ENCODE measurements around the gene MDM2.

DNA sequence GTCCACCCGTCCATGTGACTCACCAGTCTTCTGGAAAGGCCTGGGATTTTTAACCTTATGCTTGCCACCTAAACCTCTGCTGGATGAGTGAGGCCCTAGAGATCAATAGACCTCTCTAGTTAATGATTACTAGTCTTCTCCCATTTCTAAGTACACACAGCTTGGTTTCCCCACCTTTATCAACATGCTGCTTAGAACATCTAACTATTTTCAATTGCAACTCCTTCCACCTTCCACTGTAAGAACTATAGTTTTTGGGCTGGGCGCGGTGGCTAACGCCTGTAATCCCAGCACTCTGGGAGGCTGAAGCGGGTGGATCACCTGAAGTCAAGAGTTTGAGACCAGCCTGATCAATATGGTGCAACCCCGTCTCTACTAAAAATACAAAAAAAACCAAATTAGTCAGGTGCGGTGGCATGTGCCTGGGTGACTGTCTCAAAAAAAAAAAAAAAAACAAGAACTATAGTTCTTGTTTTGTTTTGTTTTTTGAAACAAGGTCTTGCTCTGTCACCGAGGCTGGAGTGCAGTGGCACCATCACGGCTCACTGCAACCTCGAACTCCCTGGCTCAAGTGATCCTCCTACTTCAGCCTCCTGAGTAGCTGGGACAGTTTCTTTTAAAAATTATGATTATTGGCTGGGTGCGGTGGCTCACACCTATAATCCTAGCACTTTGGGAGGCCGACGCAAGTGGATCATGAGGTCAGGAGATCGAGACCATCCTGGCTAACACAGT, 18.7 kb upstream of the MDM2 start:
- TF ChIP-seq, protein P1, sequence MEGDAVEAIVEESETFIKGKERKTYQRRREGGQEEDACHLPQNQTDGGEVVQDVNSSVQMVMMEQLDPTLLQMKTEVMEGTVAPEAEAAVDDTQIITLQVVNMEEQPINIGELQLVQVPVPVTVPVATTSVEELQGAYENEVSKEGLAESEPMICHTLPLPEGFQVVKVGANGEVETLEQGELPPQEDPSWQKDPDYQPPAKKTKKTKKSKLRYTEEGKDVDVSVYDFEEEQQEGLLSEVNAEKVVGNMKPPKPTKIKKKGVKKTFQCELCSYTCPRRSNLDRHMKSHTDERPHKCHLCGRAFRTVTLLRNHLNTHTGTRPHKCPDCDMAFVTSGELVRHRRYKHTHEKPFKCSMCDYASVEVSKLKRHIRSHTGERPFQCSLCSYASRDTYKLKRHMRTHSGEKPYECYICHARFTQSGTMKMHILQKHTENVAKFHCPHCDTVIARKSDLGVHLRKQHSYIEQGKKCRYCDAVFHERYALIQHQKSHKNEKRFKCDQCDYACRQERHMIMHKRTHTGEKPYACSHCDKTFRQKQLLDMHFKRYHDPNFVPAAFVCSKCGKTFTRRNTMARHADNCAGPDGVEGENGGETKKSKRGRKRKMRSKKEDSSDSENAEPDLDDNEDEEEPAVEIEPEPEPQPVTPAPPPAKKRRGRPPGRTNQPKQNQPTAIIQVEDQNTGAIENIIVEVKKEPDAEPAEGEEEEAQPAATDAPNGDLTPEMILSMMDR (IDR thresholded peaks at IDR 0.05; ENCODE audit: extremely low read depth in 1 of 2, insufficient read depth in 1 of 2, low read depth in 1 of 2, low read length in 2 of 2), result no peak
- no peak for TF ChIP-seq EZH2 (IDR thresholded peaks at IDR 0.05; ENCODE audit: borderline replicate concordance, low read depth, low read length, severe bottlenecking)
- no peak for TF ChIP-seq POLR2A (IDR thresholded peaks at IDR 0.05; ENCODE audit: low read depth, low read length)
- TF ChIP-seq POLR2AphosphoS5 (IDR thresholded peaks at IDR 0.05; ENCODE audit: insufficient read depth, low read depth, low read length), result no peak
